K562 (cell line): ENCODE measurements around the gene IL5. TPM values are rescaled to one million over a fixed set of nuclear protein-coding genes. Genes with fewer than 3 reads are reported as not detected.

Experiments
- ATAC-seq: fragments of 200-7000 bp; cut with Tn5 transposase; 3 replicates; pipeline ENCODE4 v1.9.1; 2020; ENCODE audit warnings: moderate library complexity
- BruUV-seq: library from RNA; stranded (reverse); fragments of 400-500 nt; replicated peaks from 2 replicates; lab custom pipeline; 2021; lab: Mats Ljungman, UMichigan
- CTCF ChIA-PET: fragments of 300-600 bp; formaldehyde crosslinking; extraction: SDS; loops from one replicate; lab custom pipeline; 2021; ENCODE audit warnings: low intra/inter-chr PET ratio; lab: Yijun Ruan, JAX
- POLR2A ChIA-PET: fragments of 300-600, 350-650 bp; sonication (Branson Sonifier 250); formaldehyde crosslinking; extraction: SDS; loops from one replicate; lab custom pipeline; 2021; ENCODE audit warnings: antibody characterized with exemption, inconsistent platforms; lab: Yijun Ruan, JAX
- DNase-seq, 4 experiments: peaks; one replicate each; pipeline versions ENCODE4 v3.0.0 to v3.0.0-alpha.2; 2011 to 2018; ENCODE audit warnings: low spot score in 3 of 4, mixed read lengths in 3 of 4; ENCODE audit errors: extremely low read depth in 1 of 4
- FAIRE-seq: peaks from 2 replicates; lab custom pipeline; 2011; peaks lifted over from hg19 to GRCh38; lab: Jason Lieb, UNC
- H2AFZ ChIP-seq: 2 replicates; pipeline ENCODE4 v1.6.0; 2011; ENCODE audit warnings: low read depth, low read length, control low read depth, inconsistent platforms
- H3K27ac ChIP-seq: fragments of 200-600 bp; 3 replicates; pipeline ENCODE4 v1.8.0; 2011; ENCODE audit warnings: low read depth, mild to moderate bottlenecking, control low read depth, inconsistent platforms, low read length, moderate library complexity, mixed read lengths; ENCODE audit errors: extremely low read depth
- H3K27me3 ChIP-seq, 2 experiments: fragments of 300-600 bp in 1 of 2; 2 replicates in 1 of 2; 3 replicates in 1 of 2; pipeline versions ENCODE4 v1.6.0 to v1.8.0; 2011; ENCODE audit warnings: inconsistent platforms in 2 of 2, low read length in 2 of 2, mild to moderate bottlenecking in 1 of 2, mixed read lengths in 1 of 2, moderate library complexity in 1 of 2; ENCODE audit not compliant: control insufficient read depth in 2 of 2, insufficient read depth in 2 of 2
- H3K36me3 ChIP-seq: fragments of 300-600 bp; 3 replicates; pipeline ENCODE4 v1.8.0; 2011; ENCODE audit warnings: mild to moderate bottlenecking, low read length, inconsistent platforms; ENCODE audit not compliant: control insufficient read depth, insufficient read depth
- H3K4me1 ChIP-seq, 2 experiments: fragments of 200-600 bp in 1 of 2; replicated peaks in 1 of 2; 2 replicates in 1 of 2; 3 replicates in 1 of 2; pipeline versions ENCODE4 v1.5.1 to v1.8.0; 2011; ENCODE audit warnings: inconsistent platforms in 2 of 2, low read length in 2 of 2, mild to moderate bottlenecking in 1 of 2, mixed read lengths in 1 of 2, moderate library complexity in 1 of 2; ENCODE audit not compliant: control insufficient read depth in 2 of 2, insufficient read depth in 2 of 2
- H3K4me2 ChIP-seq: 2 replicates; pipeline ENCODE4 v1.6.1; 2011; ENCODE audit warnings: low read length, control low read depth, inconsistent platforms, mixed read lengths; ENCODE audit not compliant: insufficient read depth
- H3K4me3 ChIP-seq: fragments of 200-600 bp; sonication (generic), shearing (Covaris generic); 2 replicates; pipeline ENCODE4 v1.5.1; 2016; ENCODE audit warnings: control low read depth, inconsistent platforms
- H3K79me2 ChIP-seq: fragments of 200-600 bp; 3 replicates; pipeline ENCODE4 v1.8.0; 2011; ENCODE audit warnings: low read length, inconsistent platforms; ENCODE audit not compliant: control insufficient read depth, insufficient read depth
- H3K9ac ChIP-seq, 2 experiments: 2 replicates each; pipeline versions ENCODE4 v1.6.0 to v1.6.1; 2011; ENCODE audit warnings: low read depth in 2 of 2, low read length in 2 of 2, control low read depth in 1 of 2, inconsistent platforms in 1 of 2, mild to moderate bottlenecking in 1 of 2, mixed read lengths in 1 of 2; ENCODE audit not compliant: insufficient read depth in 1 of 2
- H3K9me1 ChIP-seq: one replicate; pipeline ENCODE4 v1.6.0; 2011; ENCODE audit warnings: inconsistent platforms, mild to moderate bottlenecking, low read length, moderate library complexity; ENCODE audit not compliant: control insufficient read depth, insufficient read depth
- H3K9me3 ChIP-seq: replicated peaks from 2 replicates; pipeline ENCODE4 v1.5.1; 2011; ENCODE audit warnings: low read depth, low read length, inconsistent platforms; ENCODE audit not compliant: control insufficient read depth, insufficient read depth
- H4K20me1 ChIP-seq: replicated peaks from 2 replicates; pipeline ENCODE4 v1.6.1; 2011; ENCODE audit warnings: low read length, inconsistent platforms, mixed read lengths; ENCODE audit not compliant: control insufficient read depth, insufficient read depth
- ARNT ChIP-seq, 2 experiments: fragments of 450-650 bp; IDR thresholded peaks; 2 replicates each; pipeline ENCODE4 v1.6.1; 2016; ENCODE audit warnings: mild to moderate bottlenecking in 1 of 2
- ETV5 ChIP-seq: sonication (generic); formaldehyde crosslinking; IDR thresholded peaks from 2 replicates; pipeline ENCODE4 v1.4.0; 2020; ENCODE audit warnings: low read depth, mild to moderate bottlenecking, missing genetic modification reagents
- FOS ChIP-seq: IDR thresholded peaks from 3 replicates; pipeline ENCODE4 v1.6.1; 2011; ENCODE audit not compliant: insufficient read length; ENCODE audit errors: extremely low read depth
- FOXA1 ChIP-seq: fragments of 450-650 bp; IDR thresholded peaks from 2 replicates; pipeline ENCODE4 v1.6.1; 2016; ENCODE audit warnings: mild to moderate bottlenecking, borderline replicate concordance
- GABPB2 ChIP-seq: fragments of 250-450 bp; sonication (Bioruptor Pico); conservative IDR thresholded peaks from 2 replicates; pipeline ENCODE4 v1.5.1; 2021; ENCODE audit warnings: mild to moderate bottlenecking
- KLF16 ChIP-seq: IDR thresholded peaks from 2 replicates; pipeline ENCODE4 v1.6.1; 2016; ENCODE audit warnings: antibody characterized with exemption
- TOE1 ChIP-seq, 2 experiments: fragments of 450-650 bp in 1 of 2; sonication (generic) in 1 of 2; formaldehyde crosslinking in 1 of 2; IDR thresholded peaks; 2 replicates each; pipeline versions ENCODE4 v1.7.1 to v1.8.0; 2016 to 2022; ENCODE audit warnings: borderline replicate concordance in 2 of 2, mild to moderate bottlenecking in 2 of 2, antibody characterized with exemption in 1 of 2, inconsistent platforms in 1 of 2, low read depth in 1 of 2, missing genetic modification reagents in 1 of 2, moderate library complexity in 1 of 2
- ZBTB34 ChIP-seq: fragments of 250-450 bp; sonication (Bioruptor Pico); IDR thresholded peaks from 2 replicates; pipeline ENCODE4 v1.8.0; 2021; ENCODE audit warnings: mild to moderate bottlenecking, moderate library complexity
- ZNF655 ChIP-seq: fragments of 250-450 bp; sonication (Bioruptor Pico); IDR thresholded peaks from 2 replicates; pipeline ENCODE4 v1.5.0; 2021
- WGBS: fragments of 100-300 bp; shearing (Covaris generic); methylation state at CpG from one replicate; pipeline ENCODE4 v1.1.6; 2016; ENCODE audit warnings: low coverage, mixed read lengths; ENCODE audit not compliant: insufficient coverage; ENCODE audit errors: missing lambda C conversion rate; 5-methylcytosine and 5-hydroxymethylcytosine counted together
- in situ Hi-C: fragments of 300-500 bp; cut with MboI; formaldehyde crosslinking; loops from 4 replicates; pipeline ENCODE4 v1.15.0; 2018; ENCODE audit warnings: inconsistent platforms, mixed read lengths
- intact Hi-C: fragments of 100-400 bp; cut with micrococcal nuclease; formaldehyde crosslinking; loops from 2 replicates; pipeline ENCODE4 v1.14.2; 2022
- polyA plus RNA-seq, 8 experiments: library from polyadenylated mRNA; depleted of rRNA in 4 of 8; stranded (reverse) in 5 of 8; unstranded in 3 of 8; fragments of >200 nt; fragmentation: Nextera tagmentation in 2 of 8; fragmentation: Illumina TruSeq in 1 of 8; extraction: Ambion mirVana in 2 of 8; extraction: Trizol in 1 of 8; gene quantifications; 2 replicates each; pipeline versions ENCODE4 v1.2.1 to v1.2.3, GENCODE V29; 2011 to 2014; ENCODE audit warnings: inconsistent platforms in 1 of 8, missing spikeins in 1 of 8
- total RNA-seq, 7 experiments: library from RNA; depleted of rRNA in 6 of 7; stranded (reverse); fragments of >200 nt in 6 of 7; fragmentation: Illumina TruSeq in 2 of 7; extraction: Trizol in 2 of 7; gene quantifications; 2 replicates each; pipeline versions ENCODE4 v1.2.1 to v1.2.3, GENCODE V29; 2011 to 2021; ENCODE audit warnings: low replicate concordance in 1 of 7

Gene IL5
- total and polyA plus RNA-seq, 9 of the 15 experiments (the other 6 are each of a cell fraction or from before 2014, with no cell fraction given) = 0.44 TPM; not detected in 8

GRCh38 chr5:132498686-132499271 lies 44.5 kb downstream of the IL5 start:
- Histone ChIP-seq H3K4me3 (no peak overlapping the region), H3K9ac (peak overlapping the region in 1 of 2 experiments; percentile 19; a peak in 1 of 4 replicates), H3K9me1 (no peaks in the 10 kb centered on the region), H4K20me1 (no peaks in the 10 kb centered on the region), H3K79me2 (no peaks in the 10 kb centered on the region), H3K9me3 (no peaks in the 10 kb centered on the region), H2AFZ (no peak overlapping the region), H3K4me1 (peaks cover 36 to 57% of the 10 kb centered on the region in 2 experiments), H3K4me2 (no peak overlapping the region)
- POLR2A ChIA-PET = interaction anchor here (0.7 to 2.1 kb wide), 8 partner anchors 10 to 397 kb away, joined by 3 to 6 read pairs (median 3); no protein-coding TSS in a partner anchor
- in situ Hi-C loops = loop anchor here (5.0 to 10.0 kb wide), 3 partner anchors 114 to 431 kb away; no protein-coding TSS in a partner anchor
- BruUV-seq = no TSS peak
- DNase-seq = no peak
- TF ChIP-seq FOXA1 (no peak), ZNF655 (no peak), GABPB2 (no peak), FOS (no peak), KLF16 (no peak), ETV5 (no peak), ARNT (IDR thresholded peaks at IDR 0.05) (no peak), TOE1 (IDR thresholded peaks at IDR 0.05; ENCODE audit: borderline replicate concordance) (no peak), TOE1 (CRISPR knock-in tag; IDR thresholded peaks at IDR 0.05; ENCODE audit: borderline replicate concordance, low read depth) (no peak), ZBTB34 (CRISPR knock-in tag) (no peak)
- TF ChIP-seq, all 486 proteins: peak for 0
- no peak overlapping the region for H3K27ac ChIP-seq
- 72% methylated on average over 4 of the region's 4 CpGs for WGBS
- ATAC-seq (no peak), FAIRE-seq (no peak)
- intact Hi-C loops = no loop called here
- H3K36me3 ChIP-seq = no peaks in the 10 kb centered on the region
- CTCF ChIA-PET = interaction anchor here (2.1 kb wide), 1 partner anchor 112 kb away, joined by 6 read pairs; no protein-coding TSS in a partner anchor
- no peaks in the 10 kb centered on the region for H3K27me3 ChIP-seq
